PC-3 (cell line): Measurements from ENCODE around the gene ALDH16A1.

Experiments used
- EZH2phosphoT487 ChIP-seq: fragments of 300-600 bp; sonication (generic); IDR thresholded peaks from 2 replicates; pipeline ENCODE4 v1.6.1; 2018; ENCODE audit warnings: mild to moderate bottlenecking, antibody characterized with exemption, low read length, borderline replicate concordance
- TF ChIP-seq, protein P1 (sequence below): fragments of 300-600 bp; sonication (generic); conservative IDR thresholded peaks from 2 replicates; pipeline ENCODE4 v1.5.1; 2017; ENCODE audit warnings: antibody characterized with exemption, low read depth, mild to moderate bottlenecking, low read length

- no peak for TF ChIP-seq EZH2phosphoT487
- TF ChIP-seq, protein P1, sequence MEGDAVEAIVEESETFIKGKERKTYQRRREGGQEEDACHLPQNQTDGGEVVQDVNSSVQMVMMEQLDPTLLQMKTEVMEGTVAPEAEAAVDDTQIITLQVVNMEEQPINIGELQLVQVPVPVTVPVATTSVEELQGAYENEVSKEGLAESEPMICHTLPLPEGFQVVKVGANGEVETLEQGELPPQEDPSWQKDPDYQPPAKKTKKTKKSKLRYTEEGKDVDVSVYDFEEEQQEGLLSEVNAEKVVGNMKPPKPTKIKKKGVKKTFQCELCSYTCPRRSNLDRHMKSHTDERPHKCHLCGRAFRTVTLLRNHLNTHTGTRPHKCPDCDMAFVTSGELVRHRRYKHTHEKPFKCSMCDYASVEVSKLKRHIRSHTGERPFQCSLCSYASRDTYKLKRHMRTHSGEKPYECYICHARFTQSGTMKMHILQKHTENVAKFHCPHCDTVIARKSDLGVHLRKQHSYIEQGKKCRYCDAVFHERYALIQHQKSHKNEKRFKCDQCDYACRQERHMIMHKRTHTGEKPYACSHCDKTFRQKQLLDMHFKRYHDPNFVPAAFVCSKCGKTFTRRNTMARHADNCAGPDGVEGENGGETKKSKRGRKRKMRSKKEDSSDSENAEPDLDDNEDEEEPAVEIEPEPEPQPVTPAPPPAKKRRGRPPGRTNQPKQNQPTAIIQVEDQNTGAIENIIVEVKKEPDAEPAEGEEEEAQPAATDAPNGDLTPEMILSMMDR: no peak
Measured at GRCh38 chr19:49453757-49454240, 774 bp downstream of the ALDH16A1 start.
